ENCODE measurements around the gene BAD.
"Not testable (repeated sequence)": the region's sequence is repeated elsewhere in the genome, so short reads cannot be mapped to it uniquely, and the experiment has no call there.

Gene BAD

GRCh38 chr11:64284048-64284961, at the start of gene BAD:
BAD (minus strand) TSS chr11:64284665; CDS start chr11:64284368, 297 bp downstream.
- no peaks in the 10 kb centered on the region for H3K9me3 Mint-ChIP-seq
- peaks cover 70% of the 10 kb centered on the region for H3K36me3 Mint-ChIP-seq (ENCODE audit: low read depth)
- peak within 1 kb of the TSS; percentile 76 for H3K4me3 Mint-ChIP-seq
- intact Hi-C loops (cut with micrococcal nuclease) = loop anchor here (2.0 kb wide), 1 partner anchor 20 kb away; the partner anchor contains the start of gene ESRRA
- peaks cover 10% of the 10 kb centered on the region for H3K27me3 Mint-ChIP-seq
- H3K27ac Mint-ChIP-seq = peak within 1 kb of the TSS; percentile 90
- H3K4me1 Mint-ChIP-seq (ENCODE audit: low read depth) = peaks cover 47% of the 10 kb centered on the region

DNA sequence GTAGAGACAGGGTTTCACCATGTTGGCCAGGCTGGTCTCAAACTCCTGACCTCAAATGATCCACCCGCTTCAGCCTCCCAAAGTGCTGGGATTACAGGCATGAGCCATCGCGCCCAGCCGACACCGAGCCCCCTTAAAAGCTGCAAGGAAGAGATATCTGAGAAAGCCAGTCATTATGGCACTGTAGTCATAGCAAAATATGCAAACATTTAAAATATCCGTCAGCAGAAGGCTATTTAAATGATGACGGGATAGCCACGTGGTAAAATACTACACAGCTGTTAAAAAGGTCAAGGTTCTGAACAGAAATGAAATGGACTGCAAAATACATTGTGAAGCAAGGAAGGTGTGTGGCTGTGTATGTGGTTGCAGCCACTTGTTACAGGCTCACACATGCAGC, 49.1 kb upstream of the BAD start:
- peaks cover 34% of the 10 kb centered on the region for H3K4me1 Mint-ChIP-seq (ENCODE audit: low read depth)
- no peaks in the 10 kb centered on the region for H3K36me3 Mint-ChIP-seq (ENCODE audit: low read depth)
- no peaks in the 10 kb centered on the region for H3K9me3 Mint-ChIP-seq
- H3K27ac Mint-ChIP-seq = no peak overlapping the region
- no peak overlapping the region for H3K4me3 Mint-ChIP-seq
- H3K27me3 Mint-ChIP-seq = peaks cover 3% of the 10 kb centered on the region
- intact Hi-C loops (cut with micrococcal nuclease) = no loop called here

- Mint-ChIP-seq H3K36me3 (ENCODE audit: low read depth) (no peaks in the 10 kb centered on the region), H3K4me3 (peak overlapping the region; percentile 9), H3K27me3 (peaks cover 6% of the 10 kb centered on the region), H3K27ac (peak overlapping the region; percentile 76), H3K9me3 (peaks cover 11% of the 10 kb centered on the region), H3K4me1 (ENCODE audit: low read depth) (peaks cover 37% of the 10 kb centered on the region)
- intact Hi-C loops (cut with micrococcal nuclease) = no loop called here
Observed at GRCh38 chr11:64331569-64332371, 47.3 kb upstream of the BAD start.

GRCh38 chr11:64330888-64331287, 46.4 kb upstream of the BAD start:
- Mint-ChIP-seq H3K27ac (peak overlapping the region; percentile 76), H3K4me3 (no peak overlapping the region)
- intact Hi-C loops (cut with micrococcal nuclease) = no loop called here

DNA sequence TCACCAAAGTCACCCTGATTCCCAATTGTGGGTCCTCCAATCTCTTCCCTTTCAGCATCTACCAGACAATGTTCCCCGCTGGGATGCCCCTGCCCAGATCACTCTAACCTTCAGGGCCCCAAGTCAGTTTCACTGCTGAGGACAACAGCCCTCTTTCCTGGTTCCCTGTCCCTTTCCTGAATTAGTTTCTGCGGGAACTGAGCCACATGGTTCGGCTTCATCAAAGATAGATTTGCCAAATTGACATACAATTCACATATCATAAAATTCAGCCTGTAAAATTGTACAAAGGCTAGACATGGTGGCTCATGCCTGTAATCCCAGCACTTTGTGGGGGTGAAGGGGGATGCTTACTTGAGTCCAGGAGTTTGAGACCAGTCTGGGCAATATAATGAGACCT, 43.5 kb upstream of the BAD start:
- Mint-ChIP-seq H3K36me3 (ENCODE audit: low read depth) (peaks cover 5% of the 10 kb centered on the region), H3K4me3 (no peak overlapping the region), H3K27me3 (peaks cover 6% of the 10 kb centered on the region), H3K27ac (no peak overlapping the region), H3K9me3 (peaks cover 11% of the 10 kb centered on the region), H3K4me1 (ENCODE audit: low read depth) (peaks cover 24% of the 10 kb centered on the region)
- intact Hi-C loops (cut with micrococcal nuclease) = no loop called here

More at GRCh38 chr11:64330888-64331287, 46.4 kb upstream of the BAD start:
- H3K9me3 Mint-ChIP-seq = peaks cover 11% of the 10 kb centered on the region
- no peaks in the 10 kb centered on the region for H3K36me3 Mint-ChIP-seq (ENCODE audit: low read depth)
- H3K27me3 Mint-ChIP-seq = peaks cover 6% of the 10 kb centered on the region
- peaks cover 37% of the 10 kb centered on the region for H3K4me1 Mint-ChIP-seq (ENCODE audit: low read depth)

DNA sequence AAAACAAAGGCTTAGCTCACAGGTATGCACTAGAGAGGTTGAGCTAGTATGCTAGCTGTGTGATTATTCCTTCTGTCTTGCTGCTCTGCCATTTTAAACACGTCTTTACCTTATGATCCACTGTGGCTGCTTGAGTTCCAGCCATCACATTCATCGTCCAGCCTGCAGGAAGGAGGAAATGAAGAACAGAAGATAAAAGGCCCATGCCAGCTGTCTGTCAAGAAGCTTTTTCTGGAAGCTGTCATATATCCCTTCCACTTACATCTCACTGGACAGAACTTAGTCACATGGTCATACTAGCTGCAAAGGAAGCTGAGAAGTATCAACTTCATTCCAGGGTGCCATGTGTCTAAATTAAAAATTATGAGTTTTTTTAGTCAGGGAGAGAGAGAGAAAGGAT, 42.9 kb upstream of the BAD start:
- Mint-ChIP-seq H3K36me3 (ENCODE audit: low read depth) (peaks cover 11% of the 10 kb centered on the region), H3K27ac (no peak overlapping the region), H3K27me3 (peaks cover 6% of the 10 kb centered on the region), H3K4me3 (no peak overlapping the region), H3K4me1 (ENCODE audit: low read depth) (peaks cover 22% of the 10 kb centered on the region), H3K9me3 (peaks cover 11% of the 10 kb centered on the region)
- intact Hi-C loops (cut with micrococcal nuclease) = no loop called here

GRCh38 chr11:64324692-64325469, 40.4 kb upstream of the BAD start:
- Mint-ChIP-seq H3K27me3 (peaks cover 3% of the 10 kb centered on the region), H3K36me3 (ENCODE audit: low read depth) (peaks cover 36% of the 10 kb centered on the region)
- intact Hi-C loops (cut with micrococcal nuclease) = no loop called here

DNA sequence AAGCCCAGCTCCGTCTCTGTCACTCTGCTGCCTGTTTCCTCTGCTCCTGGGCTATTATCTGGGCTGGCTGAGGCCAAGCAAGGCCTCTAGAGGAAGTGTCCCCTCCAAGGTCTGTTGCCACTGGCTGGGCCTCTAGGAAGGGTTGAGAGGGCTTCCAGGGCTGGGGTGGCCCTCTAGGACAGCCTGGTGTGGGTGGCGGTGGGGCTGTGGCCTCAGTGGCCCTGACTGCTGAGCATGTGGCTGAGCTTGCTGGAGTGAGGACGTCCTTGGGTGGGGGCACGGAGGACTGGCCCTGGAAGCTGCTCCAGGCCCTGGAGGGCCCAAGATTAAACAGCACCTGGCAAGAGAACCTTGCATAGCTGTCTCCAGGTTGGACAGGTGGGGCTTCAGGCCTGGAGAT, 39.5 kb upstream of the BAD start:
- H3K27ac Mint-ChIP-seq; H3K27me3 Mint-ChIP-seq; intact Hi-C loops (cut with micrococcal nuclease); H3K4me3 Mint-ChIP-seq: not testable (repeated sequence)
- H3K36me3 Mint-ChIP-seq (ENCODE audit: low read depth) = peaks cover 43% of the 10 kb centered on the region
- H3K9me3 Mint-ChIP-seq = peaks cover 11% of the 10 kb centered on the region
- peaks cover 28% of the 10 kb centered on the region for H3K4me1 Mint-ChIP-seq (ENCODE audit: low read depth)

More at GRCh38 chr11:64324692-64325469, 40.4 kb upstream of the BAD start:
- Mint-ChIP-seq H3K4me1 (ENCODE audit: low read depth) (peaks cover 19% of the 10 kb centered on the region), H3K27ac (no peak overlapping the region), H3K4me3 (no peak overlapping the region), H3K9me3 (peaks cover 11% of the 10 kb centered on the region)

GRCh38 chr11:64323373-64323772, 38.9 kb upstream of the BAD start:
- Mint-ChIP-seq H3K4me3 (no peak overlapping the region), H3K36me3 (ENCODE audit: low read depth) (peaks cover 47% of the 10 kb centered on the region), H3K9me3 (peaks cover 11% of the 10 kb centered on the region), H3K27ac (no peak overlapping the region), H3K4me1 (ENCODE audit: low read depth) (peaks cover 31% of the 10 kb centered on the region), H3K27me3 (peaks cover 3% of the 10 kb centered on the region)
- intact Hi-C loops (cut with micrococcal nuclease) = no loop called here

DNA sequence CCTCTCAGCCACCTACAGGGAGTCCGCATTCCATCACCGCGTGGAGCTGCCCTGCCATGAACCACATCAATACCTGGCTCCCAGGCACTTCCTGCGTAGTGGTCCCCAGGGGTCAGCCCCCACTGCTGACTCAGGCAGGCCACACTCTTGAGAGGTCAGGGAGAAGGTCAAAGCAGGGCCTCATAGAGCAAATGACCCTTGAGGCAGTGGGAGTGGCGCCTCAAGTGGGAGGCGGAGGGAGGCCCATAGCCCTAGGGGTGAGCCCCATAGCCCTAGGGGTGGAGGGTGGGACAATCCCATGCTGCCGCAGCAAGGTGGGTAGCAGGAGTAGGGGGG, 38.4 kb upstream of the BAD start:
- Mint-ChIP-seq H3K27me3 (peaks cover 2% of the 10 kb centered on the region), H3K9me3 (peaks cover 8% of the 10 kb centered on the region), H3K4me1 (ENCODE audit: low read depth) (peaks cover 29% of the 10 kb centered on the region), H3K36me3 (ENCODE audit: low read depth) (peaks cover 51% of the 10 kb centered on the region), H3K27ac (no peak overlapping the region), H3K4me3 (no peak overlapping the region)
- intact Hi-C loops (cut with micrococcal nuclease) = no loop called here

DNA sequence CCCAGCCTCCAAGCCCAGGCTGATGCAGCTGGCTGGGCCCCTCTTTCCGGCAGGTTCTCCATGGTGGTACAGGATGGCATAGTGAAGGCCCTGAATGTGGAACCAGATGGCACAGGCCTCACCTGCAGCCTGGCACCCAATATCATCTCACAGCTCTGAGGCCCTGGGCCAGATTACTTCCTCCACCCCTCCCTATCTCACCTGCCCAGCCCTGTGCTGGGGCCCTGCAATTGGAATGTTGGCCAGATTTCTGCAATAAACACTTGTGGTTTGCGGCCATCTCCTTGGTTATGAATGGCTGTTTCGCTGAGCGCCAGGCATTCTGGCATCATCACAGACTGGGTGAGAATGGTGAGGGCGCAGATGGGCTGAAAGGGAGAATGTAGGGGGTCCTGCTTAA, 37.1 kb upstream of the BAD start:
- peaks cover 61% of the 10 kb centered on the region for H3K36me3 Mint-ChIP-seq (ENCODE audit: low read depth)
- H3K4me3 Mint-ChIP-seq = no peak overlapping the region
- no peaks in the 10 kb centered on the region for H3K9me3 Mint-ChIP-seq
- H3K27me3 Mint-ChIP-seq = no peaks in the 10 kb centered on the region
- intact Hi-C loops (cut with micrococcal nuclease) = no loop called here
- H3K4me1 Mint-ChIP-seq (ENCODE audit: low read depth) = peaks cover 32% of the 10 kb centered on the region
- H3K27ac Mint-ChIP-seq = no peak overlapping the region

- Mint-ChIP-seq H3K4me1 (ENCODE audit: low read depth) (peaks cover 37% of the 10 kb centered on the region), H3K36me3 (ENCODE audit: low read depth) (peaks cover 66% of the 10 kb centered on the region), H3K4me3 (no peak overlapping the region), H3K27ac (no peak overlapping the region), H3K27me3 (no peaks in the 10 kb centered on the region), H3K9me3 (no peaks in the 10 kb centered on the region)
- intact Hi-C loops (cut with micrococcal nuclease) = no loop called here
Observed at GRCh38 chr11:64321026-64321425, 36.6 kb upstream of the BAD start.

GRCh38 chr11:64320556-64320955, 36.1 kb upstream of the BAD start:
- peaks cover 39% of the 10 kb centered on the region for H3K4me1 Mint-ChIP-seq (ENCODE audit: low read depth)
- intact Hi-C loops (cut with micrococcal nuclease) = no loop called here
- H3K36me3 Mint-ChIP-seq (ENCODE audit: low read depth) = peaks cover 71% of the 10 kb centered on the region
- H3K9me3 Mint-ChIP-seq = no peaks in the 10 kb centered on the region
- H3K27ac Mint-ChIP-seq = no peak overlapping the region
- H3K4me3 Mint-ChIP-seq = no peak overlapping the region
- no peaks in the 10 kb centered on the region for H3K27me3 Mint-ChIP-seq
